NCI-H1417 (cell line): ENCODE results near the gene YIPF3.
"Not testable (repeated sequence)": the region's sequence is repeated elsewhere in the genome, so short reads cannot be mapped to it uniquely, and the experiment has no call there.

Experiments used
- DNase-seq, 3 experiments: peaks; one replicate each; lab custom pipeline; 2025; lab: John Stamatoyannopoulos, UW

The YIPF3 gene

DNA sequence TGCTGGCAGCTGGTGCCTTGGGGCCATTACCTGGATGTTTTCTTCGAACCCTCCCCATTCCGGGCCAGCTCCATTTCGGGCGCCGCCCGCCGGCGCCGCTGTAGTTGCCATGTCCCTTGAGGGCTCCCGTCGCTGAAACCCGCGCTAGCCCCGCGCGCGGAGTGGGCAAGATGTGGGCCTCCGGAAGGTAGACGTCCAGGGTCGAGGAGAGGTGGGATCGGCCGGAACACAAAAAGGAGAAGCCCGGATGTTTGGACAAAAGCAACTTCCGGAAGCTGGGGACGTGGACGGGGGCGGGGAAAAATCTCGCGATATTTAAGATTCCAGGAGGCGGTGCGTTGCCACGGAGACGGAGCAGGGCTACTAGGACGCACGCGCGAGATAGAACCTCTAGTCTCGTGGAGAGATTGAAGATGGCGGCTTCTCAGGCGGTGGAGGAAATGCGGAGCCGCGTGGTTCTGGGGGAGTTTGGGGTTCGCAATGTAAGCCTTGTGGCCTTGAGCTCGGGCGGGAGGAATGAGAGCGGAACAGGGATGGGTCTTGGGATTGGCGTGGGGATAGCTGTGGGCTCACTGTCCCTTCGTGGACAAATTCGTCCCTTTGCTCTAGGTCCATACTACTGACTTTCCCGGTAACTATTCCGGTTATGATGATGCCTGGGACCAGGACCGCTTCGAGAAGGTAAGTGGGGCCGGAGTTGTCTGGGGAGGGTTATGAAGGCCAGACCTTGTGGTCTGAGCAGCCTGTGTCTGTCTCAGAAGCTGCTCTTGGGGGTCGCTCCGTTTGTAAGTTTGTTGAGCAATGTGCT lies at the start of gene YIPF3, which contains the start of gene POLR1C:
YIPF3 (minus strand) TSS at position 230 of the 808 bp plus-strand sequence; CDS start at position 111, 119 bp downstream.
POLR1C (plus strand) TSS at position 393 of the 808 bp plus-strand sequence; CDS start at position 414, 21 bp downstream.
- DNase-seq, result peak; percentile 96 to 99 (median 99)

DNA sequence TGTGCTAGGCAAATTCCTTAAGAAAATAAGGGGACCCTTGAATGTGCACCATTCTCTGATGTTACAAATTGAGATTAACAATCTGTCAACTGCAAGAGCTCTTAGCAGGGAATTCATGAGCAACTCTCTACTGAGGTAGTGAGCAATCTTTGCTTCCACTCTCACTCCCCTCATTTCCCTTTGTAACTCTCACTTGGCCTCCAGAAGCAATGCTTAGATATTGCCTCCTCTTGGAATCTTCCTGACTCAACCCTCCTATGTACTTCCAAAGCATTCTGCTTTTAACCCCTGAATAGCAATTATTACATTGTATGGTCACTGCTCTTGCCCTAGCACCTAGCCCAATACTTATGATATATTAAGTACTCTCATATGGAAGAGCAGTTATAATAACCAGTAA lies 42.6 kb upstream of the YIPF3 start:
- no peak for DNase-seq

DNA sequence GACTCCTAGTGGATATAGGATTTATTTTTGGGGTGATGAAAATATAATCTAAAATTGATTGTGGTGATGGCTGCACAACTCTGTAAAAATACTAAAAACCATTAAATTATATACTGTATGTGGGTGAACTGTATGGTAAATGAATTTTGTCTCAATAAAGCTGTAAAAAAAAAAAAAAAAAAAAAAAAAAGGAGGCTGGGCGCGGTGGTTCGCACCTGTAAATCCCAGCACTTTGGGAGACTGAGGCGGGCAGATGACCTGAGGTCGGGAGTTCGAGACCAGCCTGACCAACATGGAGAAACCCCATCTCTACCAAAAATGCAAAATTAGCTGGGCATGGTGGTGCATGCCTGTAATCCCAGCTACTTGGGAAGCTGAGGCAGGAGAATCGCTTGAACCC lies 40.9 kb upstream of the YIPF3 start:
- not testable (repeated sequence) for DNase-seq

DNA sequence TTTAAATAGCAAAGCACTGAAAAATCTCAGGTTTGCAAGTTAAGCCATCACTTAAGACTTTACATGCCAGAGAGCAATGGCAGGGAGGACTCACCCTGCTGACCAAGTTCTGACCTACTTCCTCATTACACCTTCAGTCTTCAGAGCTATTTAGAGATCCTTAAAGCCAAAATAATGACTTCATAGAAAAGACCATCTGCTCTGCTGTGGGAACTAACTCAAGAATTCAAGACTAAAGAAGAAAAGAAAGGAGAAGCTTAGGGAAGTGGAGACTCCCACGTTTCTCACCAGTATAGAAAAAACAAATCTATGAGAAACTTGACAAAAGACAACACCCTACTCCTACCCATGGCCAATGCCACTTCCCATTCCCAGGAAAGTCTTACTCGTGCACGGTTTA lies 30.5 kb upstream of the YIPF3 start:
- no peak for DNase-seq

DNA sequence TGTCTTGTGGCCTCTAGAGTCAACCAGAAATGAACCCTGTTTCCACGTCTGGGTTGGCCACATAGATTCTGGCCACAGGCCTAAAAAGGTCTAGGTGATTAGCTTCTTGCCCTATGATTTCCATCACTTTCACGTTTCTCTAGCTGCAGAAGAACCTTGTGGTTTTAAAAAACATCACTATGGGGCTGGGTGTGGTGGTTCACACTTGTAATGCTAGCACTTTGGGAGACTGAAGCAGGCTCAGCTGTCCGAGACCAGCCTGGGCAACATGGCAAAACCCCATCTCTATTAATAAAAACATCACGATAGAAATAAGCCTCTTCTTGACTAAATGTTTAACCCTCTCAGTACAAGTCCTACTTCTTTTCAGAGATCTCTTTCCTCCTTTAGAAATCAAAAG lies 27.7 kb upstream of the YIPF3 start:
- no peak for DNase-seq

DNA sequence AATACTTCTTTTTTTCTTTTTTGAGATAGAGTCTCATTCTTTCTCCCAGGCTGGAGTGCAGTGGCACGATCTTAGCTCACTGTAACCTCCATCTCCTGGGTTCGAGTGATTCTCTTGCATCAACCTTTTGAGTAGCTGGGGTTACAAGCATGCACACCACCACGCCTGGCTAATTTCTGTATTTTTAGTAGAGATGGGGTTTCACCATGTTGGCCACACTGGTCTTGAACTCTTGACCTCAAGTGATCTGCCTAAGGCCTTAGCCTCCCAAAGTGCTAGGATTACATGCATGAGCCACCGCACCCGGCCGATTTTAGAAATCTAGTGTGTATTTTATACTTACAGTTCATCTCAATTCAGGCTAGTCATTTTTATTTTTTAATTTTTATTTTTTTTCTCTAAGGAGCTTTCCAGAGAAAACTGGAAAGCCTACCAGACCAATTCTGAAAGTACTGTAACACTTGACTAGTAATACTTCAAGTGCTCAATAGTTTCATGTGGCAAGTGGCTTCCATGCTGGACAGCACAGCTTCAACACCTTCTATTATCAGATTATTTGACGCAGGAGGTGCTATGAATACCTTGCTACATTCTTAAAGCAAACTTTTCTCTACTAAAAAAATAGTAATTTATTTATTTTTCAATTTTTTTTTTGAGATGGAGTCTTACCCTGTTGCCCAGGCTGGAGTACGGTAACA lies 25.2 kb upstream of the YIPF3 start:
- no peak for DNase-seq

DNA sequence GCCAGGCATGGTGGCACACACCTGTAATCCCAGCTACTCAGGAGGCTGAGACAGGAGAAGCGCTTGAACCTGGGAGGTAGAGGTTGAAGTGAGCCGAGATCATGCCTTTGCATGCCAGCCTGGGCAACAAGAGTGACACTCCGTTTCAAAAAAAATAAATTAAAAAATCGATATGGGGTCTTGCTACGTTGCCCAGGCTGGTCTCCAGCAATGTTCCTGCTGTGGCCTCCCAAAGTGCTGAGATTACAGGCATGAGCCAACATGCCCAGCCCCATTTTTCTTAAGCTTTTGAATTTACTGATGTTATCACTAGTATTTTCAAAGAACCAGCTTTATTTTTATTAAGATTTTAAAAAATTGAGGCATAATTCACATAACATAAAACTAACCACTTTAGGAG lies 23.8 kb upstream of the YIPF3 start:
- DNase-seq, result no peak

DNA sequence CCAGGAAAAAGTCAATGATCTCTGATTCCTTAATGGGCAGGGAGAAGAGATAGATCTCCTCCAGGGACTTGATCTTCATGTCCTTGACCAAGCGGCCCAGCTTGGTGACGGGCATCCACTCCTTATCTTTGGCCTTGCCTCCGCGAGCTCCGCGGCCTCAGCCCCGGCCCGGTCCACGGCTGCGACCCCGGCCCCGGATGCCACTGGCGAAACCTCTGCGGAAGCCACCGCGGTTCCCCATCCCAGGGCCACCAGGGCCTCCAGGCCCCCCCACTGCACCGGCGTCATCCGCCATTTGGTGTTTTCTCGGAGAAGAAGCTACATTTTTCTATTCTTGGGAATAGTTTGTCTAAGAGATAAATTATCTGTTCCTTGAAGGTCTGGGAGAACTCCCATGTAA lies 22.7 kb upstream of the YIPF3 start:
- DNase-seq, result not testable (repeated sequence)

DNA sequence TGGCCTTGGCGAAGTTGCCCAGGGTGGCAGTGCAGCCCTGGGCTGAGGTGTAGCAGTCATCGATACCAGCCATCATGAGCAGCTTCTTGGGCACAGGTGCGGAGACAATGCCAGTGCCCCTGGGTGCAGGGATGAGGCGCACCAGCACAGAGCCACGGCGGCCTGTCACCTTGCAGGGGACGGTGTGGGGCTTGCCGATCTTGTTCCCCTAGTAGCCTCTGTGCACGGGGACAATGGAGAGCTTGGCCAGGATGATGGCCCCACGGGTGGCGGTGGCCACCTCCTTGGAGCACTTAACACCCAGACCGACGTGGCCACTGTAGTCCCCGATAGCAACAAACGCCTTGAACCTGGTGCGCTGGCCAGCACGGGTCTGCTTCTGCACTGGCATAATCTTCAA lies 22.3 kb upstream of the YIPF3 start:
- not testable (repeated sequence) for DNase-seq

DNA sequence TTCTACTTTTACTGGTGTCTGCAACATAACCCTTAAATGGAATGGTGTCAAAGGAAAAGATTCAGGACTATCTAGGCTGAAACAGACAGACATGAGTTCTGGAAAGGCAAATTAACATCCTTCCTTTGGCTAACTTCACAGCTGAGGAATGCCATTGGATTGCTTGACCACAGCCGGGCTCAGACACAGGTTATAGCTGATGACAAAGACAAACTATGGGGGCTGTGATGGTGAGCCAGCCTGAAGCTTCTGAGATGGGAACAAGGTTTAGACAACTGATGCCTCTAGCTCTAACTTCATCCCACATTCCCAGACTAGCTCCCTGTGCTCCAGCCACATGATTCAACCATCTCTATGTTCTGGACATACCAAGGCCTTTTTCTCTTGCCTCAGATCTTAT lies 15.5 kb upstream of the YIPF3 start:
- DNase-seq, result no peak

DNA sequence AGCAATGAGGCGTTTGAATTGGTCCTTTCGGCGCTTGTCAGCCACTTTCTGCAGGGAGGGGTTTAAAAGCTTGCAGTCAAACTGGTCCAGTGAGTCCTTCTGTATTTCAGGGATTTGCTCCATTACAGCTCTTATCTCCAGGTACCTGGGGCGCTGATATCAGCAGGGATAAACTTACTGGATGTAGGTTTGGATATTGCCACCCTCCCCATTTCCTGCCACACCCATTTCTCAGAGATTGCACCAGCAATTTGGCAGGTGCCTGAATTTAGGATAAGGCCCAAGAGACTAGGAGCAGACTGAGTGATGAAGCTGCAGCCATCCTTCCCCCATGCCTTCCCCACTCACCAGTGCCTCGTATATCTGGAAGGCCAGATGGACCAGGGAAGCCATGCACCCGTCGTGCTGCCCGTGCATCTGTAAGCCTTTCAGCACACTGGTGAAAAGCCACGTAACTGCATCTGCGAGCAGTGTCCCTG lies 7.8 kb upstream of the YIPF3 start:
- DNase-seq, result no peak

DNA sequence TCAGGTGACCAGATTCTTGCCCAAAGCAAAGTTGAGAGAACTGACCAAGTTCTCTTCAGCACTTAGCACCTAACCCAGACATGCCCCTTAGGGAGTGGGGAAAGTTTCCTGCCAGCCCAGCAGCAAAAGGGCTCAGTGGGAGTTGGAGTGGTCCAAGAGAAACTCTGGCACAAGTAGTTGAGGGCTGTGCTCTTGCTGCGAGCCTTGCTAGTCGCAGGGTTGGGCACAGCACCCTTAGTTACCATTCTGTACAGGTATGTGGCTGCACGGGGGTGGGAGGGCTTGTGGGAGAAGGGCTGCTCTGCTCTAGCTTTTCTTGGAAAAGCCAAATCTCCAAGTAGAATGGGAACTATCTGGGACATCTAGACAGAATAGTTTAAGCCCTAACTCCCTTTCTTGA lies 6.6 kb upstream of the YIPF3 start:
- no peak for DNase-seq

DNA sequence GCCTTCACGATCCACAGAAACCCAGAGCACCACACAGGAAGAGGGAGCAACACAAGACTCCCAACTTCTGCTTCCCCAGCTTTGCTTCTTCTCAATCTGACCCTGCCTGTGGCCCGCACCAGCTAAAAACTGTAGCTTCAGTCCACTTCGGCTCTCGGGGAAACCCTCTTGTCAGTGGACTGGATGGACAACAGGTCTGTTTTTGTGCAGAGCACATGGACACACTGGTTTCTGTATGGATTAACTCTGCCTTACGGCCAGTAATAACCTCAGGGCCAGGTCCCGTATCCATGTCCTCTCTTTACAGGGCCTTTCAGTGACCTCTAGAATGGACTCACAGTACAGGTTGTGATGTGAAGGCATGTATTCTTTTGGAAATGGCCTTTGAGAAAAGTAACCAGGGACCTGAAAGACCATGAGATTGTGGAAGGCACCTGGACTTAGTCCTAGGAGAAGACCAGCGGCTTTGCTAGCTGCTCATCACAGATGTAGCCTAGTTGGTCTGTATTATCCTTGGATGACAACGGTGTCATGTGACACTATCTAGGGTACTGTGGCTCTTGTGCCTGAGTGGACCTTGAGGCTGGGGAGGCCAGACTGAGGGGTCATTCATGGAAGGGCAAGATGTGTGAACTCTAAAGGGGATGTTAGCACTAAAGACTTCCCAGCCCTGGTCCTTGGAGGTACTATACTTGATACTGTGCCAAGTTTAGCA lies 6.0 kb upstream of the YIPF3 start:
- DNase-seq, result no peak

DNA sequence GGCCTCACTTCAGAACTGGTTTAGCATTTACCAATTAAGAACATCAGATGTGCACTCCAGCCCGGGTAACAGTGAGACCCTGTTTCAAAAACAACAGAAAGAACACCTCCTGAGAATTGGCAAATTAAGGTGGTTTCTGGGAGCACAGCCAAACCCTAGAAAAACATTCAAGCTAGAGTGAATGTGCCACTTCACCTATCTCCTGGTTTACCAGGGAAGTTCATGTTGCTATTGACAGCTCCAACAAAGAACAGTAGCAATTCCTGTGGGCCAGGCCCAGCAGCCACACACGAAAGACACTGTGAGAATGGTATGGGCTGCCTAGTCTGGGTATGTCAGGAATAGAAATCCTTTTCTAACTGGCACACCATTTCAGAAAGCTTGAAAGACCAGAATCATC lies 5.1 kb upstream of the YIPF3 start:
- DNase-seq, result no peak

DNA sequence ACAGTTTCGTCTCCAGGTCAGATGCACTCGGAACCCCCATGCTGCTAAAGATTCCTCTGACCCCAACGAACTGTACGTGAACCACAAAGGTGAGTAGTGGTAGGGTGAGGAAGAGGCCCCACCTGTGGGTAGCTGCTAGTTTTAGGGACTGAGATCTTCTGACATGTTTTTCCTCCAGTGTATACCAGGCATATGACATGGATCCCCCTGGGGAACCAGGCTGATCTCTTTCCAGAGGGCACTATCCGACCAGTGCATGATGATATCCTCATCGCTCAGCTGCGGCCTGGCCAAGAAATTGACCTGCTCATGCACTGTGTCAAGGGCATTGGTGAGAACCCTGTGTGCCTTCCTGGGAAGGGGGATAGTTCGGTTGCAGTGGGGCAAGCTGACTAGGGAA lies 3.4 kb upstream of the YIPF3 start:
- DNase-seq, result no peak

DNA sequence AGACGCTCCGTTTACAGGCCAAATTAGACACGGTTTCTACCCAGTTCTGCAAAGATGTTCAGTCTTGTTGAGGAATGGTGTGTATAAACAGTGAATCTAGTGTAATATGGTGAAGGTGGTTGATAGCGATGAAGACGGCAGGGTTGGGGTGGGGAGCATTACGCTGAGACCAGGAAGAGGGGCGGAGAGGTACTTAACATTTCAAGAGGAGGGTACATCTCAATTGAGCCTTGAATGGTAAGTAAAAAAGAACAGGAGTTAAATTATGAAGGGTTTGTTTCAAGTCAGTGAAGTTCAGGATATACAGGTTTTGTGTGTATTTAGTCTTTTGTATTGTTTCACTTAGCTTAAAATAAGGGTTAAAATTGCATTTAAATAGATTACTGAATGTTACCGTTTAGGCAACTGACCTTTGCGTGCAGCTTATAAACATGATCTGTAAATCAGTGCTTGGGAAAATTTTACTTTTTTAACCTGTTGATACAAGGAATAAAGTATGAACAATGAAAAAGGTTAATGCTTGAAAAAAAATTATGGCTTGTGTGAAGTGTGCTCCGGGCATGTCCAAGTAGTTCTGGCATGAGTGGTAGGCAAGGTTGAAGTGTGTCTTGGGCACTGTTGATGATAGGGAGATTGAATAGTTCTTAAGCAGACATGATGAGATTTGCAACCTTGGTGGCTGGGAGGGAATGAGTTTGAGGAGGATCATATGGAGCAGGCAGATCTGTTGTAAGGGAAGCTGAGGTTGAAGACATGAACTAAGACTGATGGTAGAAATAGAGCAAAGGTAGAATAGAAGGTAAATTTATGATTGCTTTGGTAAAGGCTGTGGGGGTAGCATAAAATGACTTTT lies 1.0 kb upstream of the YIPF3 start:
- DNase-seq, result no peak

DNA sequence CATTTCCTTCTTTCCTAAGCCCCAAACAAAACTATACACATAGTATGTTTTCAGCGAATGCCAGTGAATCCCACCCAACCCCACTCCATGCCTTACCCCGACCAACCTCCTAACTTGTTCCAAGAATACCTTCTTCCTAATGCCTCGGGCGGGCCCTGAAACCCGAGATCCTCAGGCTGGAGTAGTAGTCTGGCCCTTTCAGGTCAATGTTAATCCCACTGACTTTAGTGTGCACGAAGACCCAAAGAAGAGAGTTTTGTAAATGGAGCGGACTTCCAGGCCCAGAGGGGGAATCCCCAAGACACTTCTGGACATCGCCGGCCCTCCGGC lies 394 bp downstream of the YIPF3 start:
- no peak for DNase-seq

DNA sequence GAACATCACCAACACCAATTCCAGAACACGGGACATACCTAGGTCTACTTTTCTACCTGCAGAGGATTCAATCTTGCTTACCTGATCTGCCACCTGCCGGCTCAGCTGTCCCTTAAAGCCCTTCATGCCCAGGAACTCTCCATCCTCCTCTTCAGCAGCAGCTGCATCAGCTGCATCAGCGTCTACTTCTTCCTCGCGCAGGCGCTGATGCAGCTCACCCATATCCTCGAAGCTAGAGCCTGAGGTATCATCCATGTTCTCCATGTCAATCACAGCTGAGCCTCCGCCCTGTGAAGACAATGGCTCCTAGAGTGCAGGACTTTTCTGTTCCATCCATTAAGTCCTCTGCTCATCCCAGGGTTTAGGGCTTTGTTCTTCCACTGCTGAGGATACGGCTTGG lies 918 bp downstream of the YIPF3 start:
- no peak for DNase-seq

DNA sequence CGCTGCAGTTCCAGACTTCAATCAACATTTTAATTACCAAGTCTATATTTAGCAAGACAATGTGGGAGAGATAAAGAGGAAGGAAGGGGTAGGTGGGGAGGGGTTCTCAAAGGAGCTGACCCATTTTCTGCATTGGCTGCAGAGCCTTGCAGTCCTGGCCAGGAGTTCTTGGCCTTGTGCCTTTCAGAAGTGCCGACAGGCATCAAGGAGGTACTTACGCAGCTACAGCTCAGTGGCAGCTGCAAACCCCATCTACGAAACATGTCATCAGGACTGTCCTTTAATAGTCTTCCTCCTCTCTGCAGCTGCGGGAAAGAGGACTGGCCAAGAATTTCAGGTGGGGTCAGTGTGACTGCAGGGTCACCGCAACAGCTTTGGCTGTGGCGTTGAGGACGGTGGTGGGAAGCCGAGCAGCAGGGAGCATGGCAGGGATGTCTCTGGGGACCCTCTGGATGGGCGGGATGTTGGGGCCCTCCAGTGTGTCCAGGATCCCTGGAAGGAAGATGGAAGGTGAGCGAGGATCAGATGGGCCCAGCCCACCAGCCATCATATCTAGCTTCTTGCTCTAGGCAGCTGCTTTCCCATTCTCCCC lies 4.8 kb downstream of the YIPF3 start:
- no peak for DNase-seq

DNA sequence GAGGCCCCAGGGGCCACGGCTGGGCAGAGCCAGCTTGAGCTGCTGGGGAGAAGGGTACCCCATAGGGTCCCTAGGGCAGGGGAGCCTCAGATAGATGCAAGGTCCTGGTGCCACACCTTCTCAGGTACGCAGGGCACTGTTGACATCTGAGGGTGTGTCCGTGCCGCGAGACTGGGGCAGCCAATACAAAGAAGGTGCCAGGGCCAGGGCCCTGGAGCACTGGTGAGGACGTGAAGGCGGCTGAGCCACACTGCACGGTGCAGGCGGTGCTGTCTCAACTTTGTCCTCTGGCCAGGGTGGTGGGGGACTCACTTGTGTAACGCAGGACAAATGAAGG lies 5.9 kb downstream of the YIPF3 start:
- no peak for DNase-seq

DNA sequence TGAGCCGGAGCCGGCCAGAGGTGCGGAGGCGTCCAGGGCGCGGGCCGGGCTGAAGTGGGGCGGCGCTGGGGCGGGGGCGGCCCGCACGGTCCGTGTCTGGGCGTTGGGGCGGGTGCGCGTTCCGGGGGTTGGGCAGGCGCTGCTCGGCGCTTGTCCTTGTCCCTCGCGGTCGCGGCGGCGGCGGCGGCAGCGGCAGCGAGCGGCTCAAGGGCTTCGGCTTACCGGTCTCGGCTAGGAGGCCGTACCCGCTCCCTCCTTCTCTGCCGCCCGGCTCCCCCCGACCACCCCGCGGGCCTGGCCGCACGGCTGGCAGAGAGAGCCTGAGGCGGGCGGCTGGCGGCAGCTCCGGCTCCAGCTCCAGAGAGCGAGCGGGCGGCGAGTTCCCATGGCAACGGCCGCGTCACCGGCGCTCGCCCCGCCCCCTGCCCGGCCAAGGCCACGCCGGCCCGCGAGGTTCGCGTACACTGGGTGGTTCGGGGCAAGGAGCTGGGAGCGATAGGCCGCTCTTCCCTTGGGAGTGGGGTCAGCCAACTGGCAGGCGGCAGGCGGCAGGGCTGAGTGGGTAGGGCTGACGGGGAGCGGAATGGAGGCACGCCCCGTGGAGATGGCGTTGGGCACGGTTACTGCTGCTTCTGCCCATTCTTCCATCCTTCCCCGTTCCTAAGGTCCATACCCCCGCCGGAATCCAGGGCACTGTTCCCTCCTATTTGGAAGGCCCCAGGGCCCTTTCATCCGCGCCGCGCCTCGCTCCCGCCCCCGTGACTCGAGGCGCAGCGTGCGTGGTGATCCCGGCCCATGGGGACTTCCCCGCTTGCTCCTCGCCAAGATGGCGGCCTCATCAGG lies 6.5 kb downstream of the YIPF3 start, which contains the start of gene LRRC73:
LRRC73 (minus strand) TSS at position 363 of the 843 bp plus-strand sequence. CDS start 561 bp downstream, outside the sequence.
- DNase-seq, result peak; percentile 83 to 89 (median 84)
